ENCODE data around the gene SENP8.

DNA sequence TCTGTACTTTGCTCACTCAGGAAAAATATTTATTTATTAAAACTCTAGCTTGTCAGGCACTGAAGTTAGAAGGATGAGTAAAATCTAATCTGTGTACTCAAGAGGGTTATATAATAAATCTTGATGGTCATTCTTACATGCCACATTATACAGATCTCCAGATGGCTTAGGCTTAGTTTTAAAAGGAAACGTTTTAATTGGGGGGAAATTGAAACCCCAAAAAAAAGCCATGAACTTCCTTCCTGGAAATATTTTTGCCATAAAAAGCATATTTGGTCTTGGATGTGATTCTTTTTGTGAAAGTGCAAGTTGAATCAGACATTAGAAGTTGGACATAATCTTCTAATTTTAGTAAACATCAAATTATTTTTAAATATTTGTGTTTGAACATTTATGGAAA, 6.0 kb downstream of the SENP8 start:
- TF ChIP-seq, protein P1, sequence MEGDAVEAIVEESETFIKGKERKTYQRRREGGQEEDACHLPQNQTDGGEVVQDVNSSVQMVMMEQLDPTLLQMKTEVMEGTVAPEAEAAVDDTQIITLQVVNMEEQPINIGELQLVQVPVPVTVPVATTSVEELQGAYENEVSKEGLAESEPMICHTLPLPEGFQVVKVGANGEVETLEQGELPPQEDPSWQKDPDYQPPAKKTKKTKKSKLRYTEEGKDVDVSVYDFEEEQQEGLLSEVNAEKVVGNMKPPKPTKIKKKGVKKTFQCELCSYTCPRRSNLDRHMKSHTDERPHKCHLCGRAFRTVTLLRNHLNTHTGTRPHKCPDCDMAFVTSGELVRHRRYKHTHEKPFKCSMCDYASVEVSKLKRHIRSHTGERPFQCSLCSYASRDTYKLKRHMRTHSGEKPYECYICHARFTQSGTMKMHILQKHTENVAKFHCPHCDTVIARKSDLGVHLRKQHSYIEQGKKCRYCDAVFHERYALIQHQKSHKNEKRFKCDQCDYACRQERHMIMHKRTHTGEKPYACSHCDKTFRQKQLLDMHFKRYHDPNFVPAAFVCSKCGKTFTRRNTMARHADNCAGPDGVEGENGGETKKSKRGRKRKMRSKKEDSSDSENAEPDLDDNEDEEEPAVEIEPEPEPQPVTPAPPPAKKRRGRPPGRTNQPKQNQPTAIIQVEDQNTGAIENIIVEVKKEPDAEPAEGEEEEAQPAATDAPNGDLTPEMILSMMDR (conservative IDR thresholded peaks at IDR 0.05; ENCODE audit: low read depth, low read length), result no peak
- no peak for TF ChIP-seq POLR2A (IDR thresholded peaks at IDR 0.05; ENCODE audit: low read depth, low read length)
- no peak for TF ChIP-seq MXI1 (IDR thresholded peaks at IDR 0.05; ENCODE audit: borderline replicate concordance, low read depth, low read length)
- no peak for TF ChIP-seq RFX5 (IDR thresholded peaks at IDR 0.05; ENCODE audit: low read depth, low read length)
- no peak for TF ChIP-seq SMC3 (IDR thresholded peaks at IDR 0.05; ENCODE audit: low read depth, low read length)
- no peak for TF ChIP-seq CEBPB (IDR thresholded peaks at IDR 0.05; ENCODE audit: low read depth, low read length)
- TF ChIP-seq CHD1 (IDR thresholded peaks at IDR 0.05; ENCODE audit: low read depth, low read length), result no peak
- TF ChIP-seq MAFK (IDR thresholded peaks at IDR 0.05; ENCODE audit: low read depth, low read length), result no peak
- no peak for TF ChIP-seq USF2 (IDR thresholded peaks at IDR 0.05; ENCODE audit: low read depth, low read length)
- no peak for TF ChIP-seq RAD21 (IDR thresholded peaks at IDR 0.05; ENCODE audit: low read length)
- TF ChIP-seq BHLHE40 (IDR thresholded peaks at IDR 0.05; ENCODE audit: low read depth, low read length), result no peak

All from IMR-90 (cell line).